ENCODE measurements around the gene B3GNT9. TPM values are rescaled to one million over a fixed set of nuclear protein-coding genes. Genes with fewer than 3 reads are reported as not detected.

The B3GNT9 gene
- total RNA-seq, 2 donors from 2014 or later = 7.2 to 11.0 TPM

- Mint-ChIP-seq H3K4me3 (no peak overlapping the region), H3K9me3 (no peaks in the 10 kb centered on the region), H3K36me3 (ENCODE audit: low read depth) (no peaks in the 10 kb centered on the region), H3K27me3 (ENCODE audit: insufficient read depth) (peaks cover 23% of the 10 kb centered on the region), H3K4me1 (peaks cover 14% of the 10 kb centered on the region), H3K27ac (no peak overlapping the region)
- TF ChIP-seq, protein P1, sequence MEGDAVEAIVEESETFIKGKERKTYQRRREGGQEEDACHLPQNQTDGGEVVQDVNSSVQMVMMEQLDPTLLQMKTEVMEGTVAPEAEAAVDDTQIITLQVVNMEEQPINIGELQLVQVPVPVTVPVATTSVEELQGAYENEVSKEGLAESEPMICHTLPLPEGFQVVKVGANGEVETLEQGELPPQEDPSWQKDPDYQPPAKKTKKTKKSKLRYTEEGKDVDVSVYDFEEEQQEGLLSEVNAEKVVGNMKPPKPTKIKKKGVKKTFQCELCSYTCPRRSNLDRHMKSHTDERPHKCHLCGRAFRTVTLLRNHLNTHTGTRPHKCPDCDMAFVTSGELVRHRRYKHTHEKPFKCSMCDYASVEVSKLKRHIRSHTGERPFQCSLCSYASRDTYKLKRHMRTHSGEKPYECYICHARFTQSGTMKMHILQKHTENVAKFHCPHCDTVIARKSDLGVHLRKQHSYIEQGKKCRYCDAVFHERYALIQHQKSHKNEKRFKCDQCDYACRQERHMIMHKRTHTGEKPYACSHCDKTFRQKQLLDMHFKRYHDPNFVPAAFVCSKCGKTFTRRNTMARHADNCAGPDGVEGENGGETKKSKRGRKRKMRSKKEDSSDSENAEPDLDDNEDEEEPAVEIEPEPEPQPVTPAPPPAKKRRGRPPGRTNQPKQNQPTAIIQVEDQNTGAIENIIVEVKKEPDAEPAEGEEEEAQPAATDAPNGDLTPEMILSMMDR (conservative IDR thresholded peaks at IDR 0.05) = no peak
- no peak overlapping the region for H3K9ac ChIP-seq (ENCODE audit: extremely low read depth, low read length, poor library complexity, severe bottlenecking)
- WGBS, 2 experiments (ENCODE audit: insufficient coverage in 1 of 2, insufficient read length in 1 of 2) = 14 to 15% methylated on average over 15 to 59 of the region's 59 CpGs
- peaks cover 6% of the 10 kb centered on the region for H3K4me1 ChIP-seq (ENCODE audit: control insufficient read depth, insufficient read depth, low read length)
- peak; percentile 76 for DNase-seq
- H3K4me3 ChIP-seq (ENCODE audit: low read length) = peak overlapping the region; percentile 84
- peaks cover 21% of the 10 kb centered on the region for H3K27me3 ChIP-seq (ENCODE audit: control insufficient read depth, insufficient read depth, low read length, poor library complexity, severe bottlenecking)
- peaks cover 7% of the 10 kb centered on the region for H3K36me3 ChIP-seq (ENCODE audit: control insufficient read depth, insufficient read depth, low read length)
- H3K9me3 ChIP-seq (ENCODE audit: control insufficient read depth, low read length) = no peaks in the 10 kb centered on the region
- no peak overlapping the region for H3K27ac ChIP-seq (ENCODE audit: low read depth, low read length)
Observed at GRCh38 chr16:67184453-67184994, 33.7 kb upstream of the B3GNT9 start.

GRCh38 chr16:67183627-67184452 is 33.0 kb upstream of the B3GNT9 start, which contains the start of gene MATCAP1:
TSS of gene MATCAP1 (minus strand) at chr16:67183963. CDS start at chr16:67180610, 3,353 bp downstream.
- peak; percentile 97 for DNase-seq
- peaks cover 26% of the 10 kb centered on the region for H3K27me3 ChIP-seq (ENCODE audit: control insufficient read depth, insufficient read depth, low read length, poor library complexity, severe bottlenecking)
- H3K27ac ChIP-seq (ENCODE audit: low read depth, low read length) = peak within 1 kb of the TSS; percentile 99
- 0% methylated on average over 37 to 77 of the region's 77 CpGs for WGBS, 2 experiments (ENCODE audit: insufficient coverage in 1 of 2, insufficient read length in 1 of 2)
- H3K36me3 ChIP-seq (ENCODE audit: control insufficient read depth, insufficient read depth, low read length) = peaks cover 7% of the 10 kb centered on the region
- H3K4me3 ChIP-seq (ENCODE audit: low read length) = peak within 1 kb of the TSS; percentile 84
- Mint-ChIP-seq H3K4me3 (no peak within 1 kb of the TSS), H3K4me1 (peaks cover 14% of the 10 kb centered on the region), H3K27ac (no peak within 1 kb of the TSS), H3K27me3 (ENCODE audit: insufficient read depth) (peaks cover 25% of the 10 kb centered on the region), H3K36me3 (ENCODE audit: low read depth) (no peaks in the 10 kb centered on the region), H3K9me3 (no peaks in the 10 kb centered on the region)
- peak within 1 kb of the TSS; percentile 82 for H3K9ac ChIP-seq (ENCODE audit: extremely low read depth, low read length, poor library complexity, severe bottlenecking)
- TF ChIP-seq, protein P1 (conservative IDR thresholded peaks at IDR 0.05) = no peak
- no peaks in the 10 kb centered on the region for H3K9me3 ChIP-seq (ENCODE audit: control insufficient read depth, low read length)
- H3K4me1 ChIP-seq (ENCODE audit: control insufficient read depth, insufficient read depth, low read length) = peaks cover 6% of the 10 kb centered on the region

DNA sequence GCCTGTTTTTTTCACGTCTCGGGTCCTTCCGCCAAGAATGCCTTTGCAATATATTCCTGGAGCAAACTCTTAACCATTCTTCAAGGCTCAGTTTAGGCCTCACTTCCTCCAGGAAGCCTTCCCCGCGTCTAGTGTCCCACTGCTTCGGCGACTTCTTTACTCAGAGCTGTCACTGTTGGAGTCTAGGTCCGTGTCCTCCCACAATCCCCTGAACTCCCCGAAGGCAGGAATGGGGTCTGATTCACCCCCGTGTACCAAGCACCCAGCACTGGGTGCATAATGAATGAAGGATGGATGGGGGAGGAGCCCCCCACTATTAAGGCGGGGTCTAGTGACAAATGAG is 32.5 kb upstream of the B3GNT9 start:
- peaks cover 25% of the 10 kb centered on the region for H3K27me3 Mint-ChIP-seq (ENCODE audit: insufficient read depth)
- Histone ChIP-seq H3K9ac (ENCODE audit: extremely low read depth, low read length, poor library complexity, severe bottlenecking) (peak overlapping the region; percentile 82), H3K27me3 (ENCODE audit: control insufficient read depth, insufficient read depth, low read length, poor library complexity, severe bottlenecking) (peaks cover 29% of the 10 kb centered on the region), H3K4me1 (ENCODE audit: control insufficient read depth, insufficient read depth, low read length) (peaks cover 6% of the 10 kb centered on the region), H3K4me3 (ENCODE audit: low read length) (peak overlapping the region; percentile 84), H3K9me3 (ENCODE audit: control insufficient read depth, low read length) (no peaks in the 10 kb centered on the region), H3K27ac (ENCODE audit: low read depth, low read length) (peak overlapping the region; percentile 99), H3K36me3 (ENCODE audit: control insufficient read depth, insufficient read depth, low read length) (peaks cover 7% of the 10 kb centered on the region)
- TF ChIP-seq, protein P1 (conservative IDR thresholded peaks at IDR 0.05) = no peak
- no peak overlapping the region for H3K4me3 Mint-ChIP-seq
- no peaks in the 10 kb centered on the region for H3K36me3 Mint-ChIP-seq (ENCODE audit: low read depth)
- H3K9me3 Mint-ChIP-seq = no peaks in the 10 kb centered on the region
- no peak overlapping the region for H3K27ac Mint-ChIP-seq
- DNase-seq = no peak
- 13 to 15% methylated on average over 6 to 11 of the region's 11 CpGs for WGBS, 2 experiments (ENCODE audit: insufficient coverage in 1 of 2, insufficient read length in 1 of 2)
- peaks cover 14% of the 10 kb centered on the region for H3K4me1 Mint-ChIP-seq
